Activated T-helper 1 cell treated with anti-CD3 and anti-CD28 coated beads, Interleukin-2, amount 50 U/mL, for 16 hours (primary cell): Measurements from ENCODE around the gene ATP1A1.

Source experiments
- DNase-seq, 2 donors: peaks; one replicate each; pipeline ENCODE4 v3.0.0-alpha.2; 2020; ENCODE audit warnings: low read depth in 1 of 2, low spot score in 1 of 2

The ATP1A1 gene

DNA sequence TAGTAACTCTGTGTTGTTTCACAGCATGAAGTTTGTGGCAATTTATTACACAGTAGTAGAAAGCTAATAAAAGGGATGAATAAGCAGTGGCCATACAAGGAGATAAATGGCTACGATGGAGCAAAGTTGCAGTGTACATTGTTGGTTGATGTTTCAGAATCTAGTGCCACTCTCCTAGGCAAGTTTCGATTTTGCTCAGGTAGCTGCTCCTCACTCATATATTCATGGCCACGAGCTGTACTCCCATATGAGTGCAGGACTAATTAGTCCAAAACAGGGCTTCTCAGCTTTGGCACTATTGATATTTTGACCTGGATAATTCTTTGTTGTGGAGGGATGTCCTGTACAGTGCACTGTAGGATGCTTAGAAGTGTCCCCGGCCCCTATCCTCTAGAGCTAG, 30.0 kb upstream of the ATP1A1 start:
- DNase-seq, result no peak

DNA sequence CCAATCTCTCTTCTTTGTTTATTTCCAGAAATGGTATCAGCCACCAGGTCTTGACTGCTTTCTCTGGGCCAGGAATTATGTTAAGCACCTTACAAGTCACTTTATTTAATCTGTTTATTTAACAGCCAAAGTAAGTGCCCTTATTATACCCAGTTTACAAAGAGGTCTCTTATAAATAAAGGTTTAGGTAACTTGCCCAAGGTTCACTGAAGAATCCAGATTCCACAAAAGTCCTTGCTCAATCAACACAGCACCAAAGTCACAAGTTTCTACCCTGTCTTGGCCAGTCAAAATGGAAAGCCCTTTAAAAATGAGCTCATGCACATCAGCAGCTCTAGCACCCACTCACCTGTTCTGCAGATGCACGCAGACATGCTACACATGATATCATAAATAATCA, 28.0 kb upstream of the ATP1A1 start:
- DNase-seq, result no peak

DNA sequence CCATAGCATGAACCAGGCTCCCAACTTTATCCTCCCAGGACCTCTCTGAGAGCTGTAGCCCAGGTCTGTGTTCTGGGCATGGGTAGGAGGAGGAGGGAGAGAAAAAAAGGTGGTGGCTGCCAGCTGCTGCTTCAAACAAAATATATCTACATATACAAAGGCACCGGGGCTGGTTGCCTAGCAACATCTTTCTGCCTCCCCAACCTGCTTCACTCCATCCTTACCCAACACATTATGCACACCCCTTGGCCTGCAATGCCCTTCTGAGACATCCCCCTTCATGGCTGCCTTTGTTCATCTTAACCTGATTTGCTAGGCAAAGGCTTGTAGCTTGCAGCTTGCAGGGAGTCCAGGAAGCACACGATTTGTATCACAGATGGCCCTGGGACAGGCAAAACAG, 27.2 kb upstream of the ATP1A1 start:
- DNase-seq, result no peak

DNA sequence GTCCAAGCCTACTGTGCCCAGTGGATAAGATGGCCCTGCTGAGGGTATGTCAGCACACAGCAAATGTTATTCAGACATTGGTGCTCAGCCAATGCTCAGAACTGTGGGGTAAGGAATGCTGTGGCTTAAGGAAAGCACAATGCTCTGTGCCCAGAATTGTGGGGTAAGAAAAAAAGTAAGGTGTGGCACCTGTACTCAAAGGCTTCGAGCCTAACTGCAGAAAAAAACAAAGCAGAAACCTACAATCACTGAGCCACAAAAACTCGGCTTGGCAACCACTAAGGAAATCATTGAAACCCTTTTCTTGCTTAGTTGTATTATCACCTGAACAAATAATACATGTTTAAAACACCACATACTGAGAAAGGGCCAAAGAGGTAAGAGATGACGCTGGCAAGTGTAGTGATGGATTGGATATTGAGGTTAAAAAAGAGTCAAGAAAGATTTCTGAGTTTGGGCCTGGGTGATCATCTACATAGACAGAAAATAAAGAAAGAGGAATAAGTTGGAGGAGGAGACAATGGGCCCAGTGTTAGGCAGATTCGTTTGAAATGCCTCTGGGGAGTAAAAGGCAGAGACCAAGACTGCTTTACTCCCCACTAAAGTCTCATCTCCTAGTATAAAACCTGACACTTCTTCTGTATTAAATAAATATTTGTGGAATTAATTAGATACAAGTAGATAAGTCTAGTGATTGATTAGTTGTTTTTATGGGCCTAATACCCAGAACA, 25.9 kb upstream of the ATP1A1 start:
- no peak for DNase-seq

DNA sequence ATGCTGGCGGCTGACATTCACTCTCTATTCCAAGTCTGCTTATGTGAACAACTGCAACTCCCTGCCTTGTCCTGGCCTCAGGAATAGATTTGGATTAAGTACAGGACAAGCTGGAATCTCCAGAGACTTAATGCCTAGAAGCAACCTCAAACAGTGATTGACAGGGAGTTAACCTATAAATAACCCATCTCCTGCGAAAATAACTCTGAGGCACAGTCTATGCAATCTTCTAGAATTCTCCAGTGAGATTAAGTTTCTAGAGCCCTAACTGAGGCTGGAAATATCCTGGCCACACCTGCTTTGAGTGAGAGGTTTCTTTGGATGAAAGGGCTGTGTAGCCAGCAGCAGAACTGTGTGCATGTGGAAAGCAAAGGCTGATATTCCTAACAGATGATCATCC, 25.3 kb upstream of the ATP1A1 start:
- DNase-seq, result no peak

DNA sequence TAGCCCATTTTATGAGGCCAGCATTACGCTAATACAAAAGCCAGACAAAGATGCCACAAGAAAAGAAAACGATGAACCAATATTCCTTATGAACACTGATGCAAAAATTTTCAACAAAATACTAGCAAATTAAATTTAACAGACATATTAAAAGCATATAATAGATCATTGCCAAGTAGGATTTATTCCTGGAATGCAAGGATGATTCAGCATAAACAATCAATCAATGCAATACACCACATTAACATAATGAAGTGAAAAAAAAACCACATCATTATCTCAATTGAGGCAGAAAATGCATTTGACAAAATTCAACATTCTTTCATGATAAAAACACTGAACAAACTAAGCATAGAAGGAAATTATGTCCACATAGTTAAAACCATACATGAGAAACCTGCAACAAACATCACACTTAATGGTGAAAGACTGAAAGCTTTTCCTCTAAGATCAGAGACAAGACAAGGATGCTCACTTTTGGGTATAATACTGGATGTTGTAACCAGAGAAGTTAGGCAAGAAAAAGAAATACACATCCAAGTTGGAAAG, 22.9 kb upstream of the ATP1A1 start:
- DNase-seq, result no peak

DNA sequence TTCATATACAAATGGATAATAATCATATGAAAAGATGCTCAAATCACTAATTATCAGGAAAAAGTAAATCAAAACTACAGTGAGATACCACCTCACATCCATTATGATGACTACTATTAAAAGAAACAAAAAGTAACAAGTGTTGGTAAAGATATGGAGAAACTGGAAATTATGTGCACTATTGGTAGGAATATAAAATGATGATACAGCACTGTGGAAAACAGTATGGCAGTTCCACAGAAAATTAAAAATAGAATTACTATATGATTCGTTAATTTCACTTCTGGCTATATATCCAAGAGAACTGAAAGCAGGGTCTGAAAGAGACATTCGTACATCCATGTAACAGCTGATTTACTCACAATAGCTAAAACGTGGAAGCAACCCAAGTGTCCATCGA, 21.1 kb upstream of the ATP1A1 start:
- DNase-seq, result no peak

DNA sequence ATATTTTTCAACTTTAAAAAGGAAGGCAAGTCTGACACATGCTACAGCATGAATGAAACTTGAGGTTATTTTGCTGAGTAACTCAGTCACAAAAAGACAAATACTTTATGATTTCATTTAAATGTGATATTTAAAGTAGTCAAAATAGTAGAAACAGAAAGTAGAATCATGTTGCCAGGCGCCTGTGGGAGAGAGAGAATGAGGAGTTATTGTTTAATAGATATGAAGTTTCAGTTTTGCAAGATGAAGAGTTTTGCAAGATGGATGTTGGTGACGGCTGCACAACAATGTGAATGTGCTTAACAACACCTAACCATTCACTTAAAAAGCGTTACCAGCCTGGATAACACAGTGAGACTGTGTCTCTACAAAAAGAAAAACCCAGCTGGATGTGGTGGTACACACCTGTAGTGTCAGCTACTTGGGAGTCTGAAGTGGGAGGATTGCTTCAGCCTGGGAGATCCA, 20.7 kb upstream of the ATP1A1 start:
- no peak for DNase-seq

DNA sequence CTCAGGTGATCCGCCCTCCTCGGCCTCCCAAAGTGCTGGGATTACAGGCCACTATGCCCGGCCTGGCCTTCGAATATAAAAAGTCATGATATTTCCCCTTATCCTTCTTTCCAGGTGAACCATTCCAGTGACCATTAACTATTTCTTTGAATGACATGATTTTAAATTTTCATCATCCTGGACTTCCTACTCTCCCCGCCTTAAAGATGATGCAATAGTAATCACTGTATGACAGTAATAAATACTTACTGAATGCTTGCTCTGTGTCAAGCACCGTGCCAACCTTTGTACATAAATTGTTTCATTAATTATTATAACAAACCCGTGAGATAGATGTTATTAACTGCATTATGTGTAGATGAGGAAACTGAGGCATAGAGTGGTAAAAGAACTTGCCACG, 19.9 kb upstream of the ATP1A1 start:
- DNase-seq, result no peak

DNA sequence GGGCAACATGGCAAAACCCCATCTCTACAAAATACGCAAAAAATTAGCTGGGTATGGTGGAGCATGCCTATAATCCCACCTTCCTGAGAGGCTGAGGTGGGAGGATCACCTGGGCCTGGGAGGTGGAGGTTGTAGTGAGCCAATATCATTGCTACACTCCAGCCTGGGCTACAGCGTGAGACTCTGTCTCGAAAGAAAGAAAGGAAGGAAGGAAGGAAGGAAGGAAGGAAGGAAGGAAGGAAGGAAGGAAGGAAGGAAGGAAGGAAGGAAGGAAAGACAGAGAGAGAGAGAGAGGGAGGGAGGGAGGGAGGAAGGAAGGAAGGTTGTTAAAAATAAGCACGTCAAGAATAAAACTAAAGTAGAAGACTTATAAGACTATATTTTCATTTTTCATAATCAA, 17.0 kb upstream of the ATP1A1 start:
- DNase-seq, result no peak

DNA sequence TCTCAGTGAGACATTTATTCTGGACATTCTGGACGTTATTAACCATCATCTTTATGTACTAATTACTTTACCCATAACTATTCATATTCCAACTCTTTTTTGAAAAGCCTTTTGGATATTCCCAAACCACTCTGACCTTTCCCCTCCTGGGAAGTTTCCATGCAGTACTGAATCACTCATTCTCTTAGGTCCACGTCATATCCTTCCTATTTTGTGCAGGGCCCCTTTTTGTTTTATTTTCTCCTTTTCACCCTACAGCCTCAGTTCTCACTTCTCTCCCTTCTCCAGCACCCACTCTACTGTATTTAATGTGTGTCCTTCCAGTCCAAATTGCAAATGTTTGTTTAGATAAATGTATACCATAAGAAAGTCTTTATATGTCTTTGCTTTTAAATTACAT, 16.4 kb upstream of the ATP1A1 start:
- no peak for DNase-seq

DNA sequence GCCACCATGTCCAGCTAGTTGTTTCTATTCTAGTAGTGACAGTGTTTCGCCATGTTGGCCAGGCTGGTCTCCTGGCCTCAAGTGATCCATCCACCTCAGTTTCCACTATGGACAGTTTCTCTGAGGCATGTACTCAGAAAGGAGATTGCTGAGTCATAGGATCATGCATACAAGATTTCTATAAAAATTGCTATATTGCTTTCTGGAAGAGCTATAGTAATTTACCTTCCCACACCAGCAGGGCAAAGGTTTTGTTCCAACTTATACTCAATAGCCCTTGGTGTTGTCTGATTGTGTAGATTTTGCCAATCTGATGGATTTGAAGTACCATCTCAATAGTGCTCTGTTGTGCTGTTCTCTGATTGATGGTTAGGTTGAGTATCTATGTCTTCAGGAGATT, 15.6 kb upstream of the ATP1A1 start:
- DNase-seq, result no peak

DNA sequence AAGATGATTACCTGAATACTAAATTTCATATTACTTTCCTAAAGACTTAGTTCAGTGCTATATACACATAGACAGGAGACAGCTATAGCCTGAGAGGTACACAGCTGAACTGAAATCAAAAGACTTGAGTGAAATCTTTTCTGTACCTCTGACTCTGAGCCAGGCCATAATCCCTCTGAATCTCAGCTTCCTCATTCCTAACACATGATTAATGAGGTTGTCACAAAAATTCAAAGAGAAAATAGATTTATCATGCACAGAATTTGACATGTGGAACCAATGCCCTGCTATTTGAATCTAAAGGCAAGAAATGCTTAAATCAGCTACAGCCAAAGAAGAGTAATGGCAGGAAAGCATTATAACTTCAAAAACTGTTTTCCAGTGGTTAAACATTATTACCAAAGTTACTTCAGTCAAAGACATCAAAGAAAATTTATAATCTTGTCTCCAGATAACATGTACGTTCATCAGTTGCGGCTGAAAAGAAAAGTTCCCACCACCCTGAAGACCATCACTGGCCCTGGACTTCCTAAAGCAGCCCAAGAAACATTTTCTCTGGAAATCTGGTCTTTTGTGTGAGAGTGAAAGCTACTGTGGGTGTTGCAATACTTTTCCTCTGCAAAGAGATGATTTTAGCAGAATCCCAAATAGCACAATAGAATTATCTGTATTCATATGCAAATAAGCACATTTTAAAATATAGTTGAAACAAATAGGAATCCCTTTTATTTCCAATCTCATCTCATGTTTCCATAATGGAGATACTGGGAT, 13.8 kb upstream of the ATP1A1 start:
- no peak for DNase-seq

DNA sequence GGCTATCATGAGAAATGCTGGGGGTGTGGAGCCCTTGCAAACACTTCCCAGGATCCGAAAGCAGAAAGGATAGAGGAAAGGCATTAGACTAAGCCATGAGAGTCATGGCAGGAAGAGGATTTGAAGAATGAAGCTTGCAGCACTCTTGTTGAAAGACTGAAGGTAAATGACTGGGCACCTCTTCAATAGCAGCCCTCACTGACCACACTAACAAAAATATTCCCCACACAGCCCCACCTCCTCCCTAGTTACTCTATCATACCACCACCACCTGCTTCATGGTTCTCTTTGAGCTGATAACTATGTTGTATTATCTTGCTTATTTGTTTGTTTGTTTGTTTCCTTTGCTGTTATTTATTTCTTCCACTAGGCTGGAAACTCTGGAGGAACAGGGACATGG, 13.2 kb upstream of the ATP1A1 start:
- no peak for DNase-seq

DNA sequence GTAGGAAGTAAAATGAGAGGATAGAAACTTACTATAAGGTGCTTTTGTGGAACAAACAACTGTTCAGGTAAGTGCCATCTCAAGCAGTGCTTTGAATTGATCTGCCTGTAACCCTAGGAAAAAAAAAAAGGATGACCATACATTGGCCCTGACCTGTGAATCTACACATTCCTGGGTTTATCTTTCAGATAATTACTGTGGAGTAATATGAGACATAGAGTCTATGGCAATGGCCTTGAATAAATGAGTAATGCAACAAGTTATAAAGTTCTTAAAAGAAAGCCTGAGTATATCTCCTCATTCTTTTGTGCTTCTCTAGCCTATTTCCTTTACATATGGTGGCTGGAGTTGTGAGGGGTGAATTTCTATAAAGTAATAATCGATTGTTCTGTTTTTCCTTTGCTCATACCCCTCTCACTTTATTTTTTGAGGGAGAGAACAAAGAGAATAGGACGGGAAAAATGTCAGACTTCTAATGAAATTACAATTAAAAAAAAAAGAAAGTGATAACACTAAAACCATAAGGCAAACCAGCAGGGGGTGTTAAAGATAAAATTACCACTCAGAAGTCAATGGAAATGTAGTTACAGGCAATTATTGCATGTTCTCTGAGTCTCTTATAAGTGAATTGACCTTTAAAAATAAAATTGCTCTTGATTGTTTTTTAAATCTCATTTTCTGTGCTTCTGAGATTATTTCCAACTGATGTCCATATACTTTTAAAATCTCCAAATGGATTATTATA, 12.4 kb upstream of the ATP1A1 start:
- no peak for DNase-seq

DNA sequence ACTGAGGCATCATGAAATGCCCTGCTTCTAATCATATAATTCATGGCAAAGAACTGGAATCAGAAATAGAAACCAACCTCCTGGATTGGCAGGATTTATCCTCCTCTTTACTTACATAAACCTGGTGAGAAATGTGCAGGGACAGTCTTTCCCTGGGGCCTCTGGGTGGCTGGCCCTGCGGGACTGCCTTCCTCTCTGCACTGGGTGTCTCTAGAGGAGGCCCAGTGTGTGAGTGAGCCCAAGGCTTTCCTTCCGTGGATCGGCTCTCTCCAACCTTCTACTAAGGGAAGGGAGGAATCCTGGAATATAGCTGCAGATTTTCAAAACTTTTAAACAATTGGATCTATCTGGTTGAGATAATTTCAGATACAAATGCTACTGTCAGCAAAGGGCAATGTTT, 11.4 kb upstream of the ATP1A1 start:
- no peak for DNase-seq

DNA sequence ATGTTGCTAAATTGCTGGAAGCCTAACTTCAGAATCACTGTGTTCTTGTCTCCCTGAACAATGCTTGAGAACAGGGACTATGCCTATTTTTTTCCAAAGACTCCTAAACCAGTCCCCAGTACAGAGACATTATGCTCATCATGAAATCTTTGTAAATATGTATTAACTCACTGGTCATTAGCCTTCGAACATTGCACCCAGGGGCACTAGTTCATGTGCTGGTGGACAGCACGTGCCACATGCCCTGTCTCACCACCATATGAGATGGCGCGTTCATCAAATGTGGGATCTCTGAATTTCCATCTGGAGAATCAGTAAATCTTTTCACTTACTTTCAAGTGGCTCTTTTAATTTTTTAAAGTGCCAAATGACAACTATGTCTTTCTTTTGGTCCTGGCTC, 11.0 kb upstream of the ATP1A1 start:
- no peak for DNase-seq

DNA sequence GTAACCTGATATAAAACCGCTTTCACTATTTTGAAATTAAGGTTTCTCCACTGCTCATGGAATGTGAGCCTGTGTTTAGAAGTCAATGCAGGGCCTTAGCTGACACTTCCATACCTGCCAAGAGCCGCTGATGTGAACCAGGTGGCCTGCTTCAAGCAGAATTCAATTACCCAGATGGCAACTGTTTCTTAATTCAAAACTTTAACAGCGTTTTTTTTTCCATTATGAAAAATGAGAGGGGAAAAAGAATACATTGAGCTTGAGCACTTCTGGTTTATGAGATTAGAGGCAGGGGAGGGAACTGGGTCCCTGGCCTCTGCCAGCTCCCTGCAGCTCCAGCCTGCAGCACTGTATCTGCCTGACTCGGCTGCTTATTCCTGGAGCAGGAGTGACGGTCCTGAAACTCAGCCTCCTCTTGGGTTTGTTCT, 7.7 kb upstream of the ATP1A1 start:
- no peak for DNase-seq

DNA sequence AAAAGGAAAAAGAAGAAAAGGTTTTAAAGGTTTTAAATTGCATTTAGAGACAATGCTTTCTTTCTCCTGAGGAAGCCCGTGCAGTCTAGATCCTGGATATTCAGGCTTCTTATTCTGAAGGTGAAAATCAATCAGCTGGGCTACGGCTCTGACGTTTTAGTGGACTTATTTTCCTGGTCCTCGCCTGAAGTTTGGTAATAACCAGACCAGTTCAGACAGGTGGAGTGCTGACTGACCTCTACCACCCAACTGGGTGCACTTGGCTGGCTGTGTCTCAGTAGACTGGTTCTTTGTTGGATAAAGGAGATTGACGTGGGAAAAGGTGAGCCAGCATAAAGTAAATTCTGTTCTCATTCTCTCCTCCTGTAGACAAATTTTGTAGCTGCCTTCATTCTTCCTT, 7.2 kb upstream of the ATP1A1 start:
- no peak for DNase-seq

DNA sequence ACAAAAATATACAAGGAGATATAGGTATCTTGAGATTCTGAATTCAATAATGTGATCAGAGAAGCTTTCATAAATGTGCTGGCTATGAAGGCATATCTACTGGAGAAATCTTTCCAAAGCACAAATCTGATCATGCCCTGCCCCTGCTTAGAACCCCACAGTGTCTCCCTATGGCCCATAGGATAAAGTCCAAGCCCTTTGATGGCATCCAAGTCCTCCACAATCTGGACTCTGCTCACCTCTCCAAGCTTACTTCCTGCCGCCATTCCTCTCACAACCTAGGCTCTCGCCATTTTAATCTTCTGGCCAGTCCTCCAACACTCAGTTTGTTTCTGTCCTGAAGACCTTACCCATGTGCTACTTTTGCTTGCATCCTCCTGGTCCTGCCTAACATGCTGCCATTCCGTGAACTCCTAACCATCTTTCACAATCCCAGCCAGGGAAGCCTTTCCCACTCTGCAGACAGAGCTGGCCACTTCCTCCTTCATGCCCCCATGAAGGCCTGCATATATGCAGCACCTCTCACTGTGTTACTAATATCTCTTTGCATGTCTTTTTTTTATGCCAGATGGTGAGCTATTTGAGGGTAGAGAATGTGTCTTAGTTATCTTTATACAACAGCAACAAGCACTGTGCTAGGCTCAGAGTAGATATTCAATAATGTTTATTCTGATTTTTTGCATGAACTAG, 5.6 kb upstream of the ATP1A1 start:
- DNase-seq, result no peak

DNA sequence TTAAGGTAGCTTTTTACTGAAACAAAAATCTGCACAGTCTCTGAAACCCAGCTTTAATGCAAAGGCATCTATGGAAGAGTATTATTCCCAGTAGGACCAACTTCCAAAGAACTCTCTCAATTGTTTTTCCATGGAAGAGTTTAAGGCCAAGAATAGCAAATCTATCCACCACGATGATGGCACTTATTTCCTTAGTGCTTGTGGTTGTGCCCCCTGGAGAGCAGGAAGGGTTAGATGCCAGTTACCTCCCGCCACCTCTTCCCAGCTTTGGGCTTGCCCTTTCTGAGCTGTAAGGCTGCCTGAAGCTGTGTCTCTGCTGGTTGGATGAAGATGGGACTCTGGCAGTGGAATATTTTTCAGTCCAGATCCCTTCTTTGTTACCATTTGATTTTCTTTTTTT, 4.8 kb upstream of the ATP1A1 start:
- DNase-seq, result no peak
